ENCODE results near the gene ANGPT4. TPM values are rescaled to one million over a fixed set of nuclear protein-coding genes. Genes with fewer than 3 reads are reported as not detected.

Gene ANGPT4
- total RNA-seq, 1 donor from 2014 or later = 0.05 TPM

- no peak for TF ChIP-seq CTCF (IDR thresholded peaks at IDR 0.05; ENCODE audit: insufficient read depth, low read depth, low read length)
- TF ChIP-seq EZH2 (IDR thresholded peaks at IDR 0.05; ENCODE audit: insufficient read depth, low read length) = no peak
- no peak overlapping the region for H3K27ac ChIP-seq (ENCODE audit: low read depth, low read length)
- H3K4me3 ChIP-seq (ENCODE audit: insufficient read depth, low read depth, low read length) = no peak overlapping the region
- peaks cover 38% of the 10 kb centered on the region for H3K27me3 Mint-ChIP-seq (ENCODE audit: low read depth, unreplicated experiment)
- no peaks in the 10 kb centered on the region for H4K20me1 ChIP-seq (ENCODE audit: insufficient read depth, low read length)
- H3K9me3 Mint-ChIP-seq (ENCODE audit: unreplicated experiment) = no peaks in the 10 kb centered on the region
- no peaks in the 10 kb centered on the region for H3K79me2 ChIP-seq (ENCODE audit: insufficient read depth, low read length)
- H3K9me3 ChIP-seq (ENCODE audit: insufficient read depth, low read depth, low read length) = no peaks in the 10 kb centered on the region
- DNase-seq (ENCODE audit: low read depth) = no peak
- H3K4me3 Mint-ChIP-seq (ENCODE audit: unreplicated experiment) = no peak overlapping the region
- FAIRE-seq = no peak
- H3K4me1 ChIP-seq (ENCODE audit: insufficient read depth, low read length) = no peaks in the 10 kb centered on the region
- H3K27ac Mint-ChIP-seq (ENCODE audit: unreplicated experiment) = no peak overlapping the region
- no peak overlapping the region for H2AFZ ChIP-seq (ENCODE audit: low read depth, low read length)
- no peaks in the 10 kb centered on the region for H3K36me3 Mint-ChIP-seq (ENCODE audit: low read depth, unreplicated experiment)
- no peaks in the 10 kb centered on the region for H3K27me3 ChIP-seq (ENCODE audit: insufficient read depth, low read length)
- no peak overlapping the region for H3K4me2 ChIP-seq (ENCODE audit: low read length)
- H3K36me3 ChIP-seq (ENCODE audit: insufficient read depth, low read length) = no peaks in the 10 kb centered on the region
- H3K9ac ChIP-seq (ENCODE audit: low read length) = no peak overlapping the region
- peaks cover 10% of the 10 kb centered on the region for H3K4me1 Mint-ChIP-seq (ENCODE audit: low read depth, unreplicated experiment)
Measured at GRCh38 chr20:919491-919916, 3.4 kb upstream of the ANGPT4 start.

GRCh38 chr20:917416-917815 lies 1.3 kb upstream of the ANGPT4 start:
- Histone ChIP-seq H3K79me2 (ENCODE audit: insufficient read depth, low read length) (no peaks in the 10 kb centered on the region), H4K20me1 (ENCODE audit: insufficient read depth, low read length) (no peaks in the 10 kb centered on the region), H3K4me3 (ENCODE audit: insufficient read depth, low read depth, low read length) (no peak overlapping the region), H3K4me1 (ENCODE audit: insufficient read depth, low read length) (no peaks in the 10 kb centered on the region), H3K36me3 (ENCODE audit: insufficient read depth, low read length) (no peaks in the 10 kb centered on the region), H3K9ac (ENCODE audit: low read length) (no peak overlapping the region), H3K4me2 (ENCODE audit: low read length) (no peak overlapping the region), H2AFZ (ENCODE audit: low read depth, low read length) (no peak overlapping the region), H3K27me3 (ENCODE audit: insufficient read depth, low read length) (no peaks in the 10 kb centered on the region), H3K9me3 (ENCODE audit: insufficient read depth, low read depth, low read length) (no peaks in the 10 kb centered on the region), H3K27ac (ENCODE audit: low read depth, low read length) (no peak overlapping the region)
- H3K27me3 Mint-ChIP-seq (ENCODE audit: low read depth, unreplicated experiment) = peaks cover 56% of the 10 kb centered on the region
- TF ChIP-seq CTCF (IDR thresholded peaks at IDR 0.05; ENCODE audit: insufficient read depth, low read depth, low read length) (no peak), EZH2 (IDR thresholded peaks at IDR 0.05; ENCODE audit: insufficient read depth, low read length) (no peak)
- no peaks in the 10 kb centered on the region for H3K9me3 Mint-ChIP-seq (ENCODE audit: unreplicated experiment)
- no peak overlapping the region for H3K27ac Mint-ChIP-seq (ENCODE audit: unreplicated experiment)
- no peak for DNase-seq (ENCODE audit: low read depth)
- peaks cover 3% of the 10 kb centered on the region for H3K36me3 Mint-ChIP-seq (ENCODE audit: low read depth, unreplicated experiment)
- FAIRE-seq = no peak
- peaks cover 11% of the 10 kb centered on the region for H3K4me1 Mint-ChIP-seq (ENCODE audit: low read depth, unreplicated experiment)
- H3K4me3 Mint-ChIP-seq (ENCODE audit: unreplicated experiment) = no peak overlapping the region

GRCh38 chr20:916825-917224 lies 691 bp upstream of the ANGPT4 start:
- no peak for FAIRE-seq
- H3K27ac Mint-ChIP-seq (ENCODE audit: unreplicated experiment) = no peak overlapping the region

More at GRCh38 chr20:916825-917224, 691 bp upstream of the ANGPT4 start:
- Mint-ChIP-seq H3K4me1 (ENCODE audit: low read depth, unreplicated experiment) (peaks cover 11% of the 10 kb centered on the region), H3K36me3 (ENCODE audit: low read depth, unreplicated experiment) (peaks cover 3% of the 10 kb centered on the region), H3K4me3 (ENCODE audit: unreplicated experiment) (no peak overlapping the region), H3K9me3 (ENCODE audit: unreplicated experiment) (no peaks in the 10 kb centered on the region), H3K27me3 (ENCODE audit: low read depth, unreplicated experiment) (peaks cover 56% of the 10 kb centered on the region)
- H3K4me2 ChIP-seq (ENCODE audit: low read length) = no peak overlapping the region
- no peaks in the 10 kb centered on the region for H3K79me2 ChIP-seq (ENCODE audit: insufficient read depth, low read length)
- H3K27ac ChIP-seq (ENCODE audit: low read depth, low read length) = no peak overlapping the region
- DNase-seq (ENCODE audit: low read depth) = no peak
- no peak overlapping the region for H3K9ac ChIP-seq (ENCODE audit: low read length)
- no peaks in the 10 kb centered on the region for H4K20me1 ChIP-seq (ENCODE audit: insufficient read depth, low read length)
- H3K36me3 ChIP-seq (ENCODE audit: insufficient read depth, low read length) = no peaks in the 10 kb centered on the region
- no peak overlapping the region for H2AFZ ChIP-seq (ENCODE audit: low read depth, low read length)
- H3K27me3 ChIP-seq (ENCODE audit: insufficient read depth, low read length) = no peaks in the 10 kb centered on the region
- no peak overlapping the region for H3K4me3 ChIP-seq (ENCODE audit: insufficient read depth, low read depth, low read length)
- no peaks in the 10 kb centered on the region for H3K4me1 ChIP-seq (ENCODE audit: insufficient read depth, low read length)
- no peaks in the 10 kb centered on the region for H3K9me3 ChIP-seq (ENCODE audit: insufficient read depth, low read depth, low read length)
- no peak for TF ChIP-seq CTCF (IDR thresholded peaks at IDR 0.05; ENCODE audit: insufficient read depth, low read depth, low read length)
- no peak for TF ChIP-seq EZH2 (IDR thresholded peaks at IDR 0.05; ENCODE audit: insufficient read depth, low read length)

Measured in astrocyte (in vitro differentiated cells and primary cell).